Thyroid gland (tissue), 4 donors: ENCODE measurements around the gene LSM14A. TPM values are rescaled to one million over a fixed set of nuclear protein-coding genes. Genes with fewer than 3 reads are reported as not detected.

ENCODE experiments used
- DNase-seq, 2 donors: peaks; one replicate each; pipeline ENCODE4 v3.0.0-alpha.2; 2019
- H3K27ac ChIP-seq, 3 donors: fragments of 200-600 bp; sonication (generic); 1 replicate in 2 of 3; 2 replicates in 1 of 3; pipeline ENCODE4 v1.5.1; 2016 to 2019; ENCODE audit warnings: mild to moderate bottlenecking in 1 of 3, moderate library complexity in 1 of 3
- H3K27me3 ChIP-seq: fragments of 200-600 bp; sonication (generic); one replicate; pipeline ENCODE4 v1.5.1; 2019
- H3K36me3 ChIP-seq, 2 donors: fragments of 200-600 bp; sonication (generic); one replicate each; pipeline ENCODE4 v1.5.1; 2016 to 2019
- H3K4me1 ChIP-seq, 2 donors: fragments of 200-600 bp; sonication (generic); one replicate each; pipeline ENCODE4 v1.5.1; 2017 to 2019
- H3K4me3 ChIP-seq, 3 donors: fragments of 200-600 bp; sonication (generic); replicated peaks in 1 of 3; 1 replicate in 2 of 3; 2 replicates in 1 of 3; pipeline ENCODE4 v1.5.1; 2016; ENCODE audit warnings: mild to moderate bottlenecking in 1 of 3
- H3K9me3 ChIP-seq: fragments of 200-600 bp; sonication (generic); one replicate; pipeline ENCODE4 v1.5.1; 2017
- CTCF ChIP-seq, 6 experiments: fragments of 200-600 bp in 3 of 6; fragments of 450-650 bp in 3 of 6; sonication (generic) in 3 of 6; IDR thresholded peaks; one replicate each; pipeline ENCODE4 v1.5.1; 2016 to 2019; ENCODE audit warnings: antibody characterized with exemption in 6 of 6, mild to moderate bottlenecking in 2 of 6, inconsistent platforms in 1 of 6, moderate library complexity in 1 of 6
- POLR2A ChIP-seq, 2 donors: fragments of 450-650 bp; IDR thresholded peaks; one replicate each; pipeline ENCODE4 v1.6.1; 2017; ENCODE audit warnings: antibody characterized with exemption in 2 of 2, mild to moderate bottlenecking in 2 of 2, moderate library complexity in 1 of 2
- WGBS, 2 donors: methylation state at CpG; one replicate each; pipeline ENCODE4 v1.1.5; 2017; 5-methylcytosine and 5-hydroxymethylcytosine counted together
- intact Hi-C: fragments of 100-400 bp; cut with DNase I; formaldehyde crosslinking; loops from one replicate; pipeline ENCODE4 v1.15.1; 2023
- total RNA-seq, 4 donors: library from RNA; depleted of rRNA; stranded (reverse); fragments of >200 nt; gene quantifications; one replicate each; pipeline ENCODE4 v1.2.3, GENCODE V29; 2016

Gene LSM14A
- total RNA-seq, 4 donors from 2014 or later = 137 to 253 (median 168) TPM

- intact Hi-C loops = no loop called here
- no peak overlapping the region for H3K4me3 ChIP-seq
- H3K27me3 ChIP-seq = no peaks in the 10 kb centered on the region
- WGBS, 2 donors = 90 to 91% methylated on average over 4 of the region's 4 CpGs
- H3K27ac ChIP-seq = no peak overlapping the region
- no peak for TF ChIP-seq POLR2A (IDR thresholded peaks at IDR 0.05)
- H3K4me1 ChIP-seq = peaks cover 56 to 57% of the 10 kb centered on the region in 2 donors
- no peak for DNase-seq
- no peaks in the 10 kb centered on the region for H3K36me3 ChIP-seq
- no peaks in the 10 kb centered on the region for H3K9me3 ChIP-seq
Measured at GRCh38 chr19:34273121-34273520, 100.8 kb downstream of the LSM14A start.

DNA sequence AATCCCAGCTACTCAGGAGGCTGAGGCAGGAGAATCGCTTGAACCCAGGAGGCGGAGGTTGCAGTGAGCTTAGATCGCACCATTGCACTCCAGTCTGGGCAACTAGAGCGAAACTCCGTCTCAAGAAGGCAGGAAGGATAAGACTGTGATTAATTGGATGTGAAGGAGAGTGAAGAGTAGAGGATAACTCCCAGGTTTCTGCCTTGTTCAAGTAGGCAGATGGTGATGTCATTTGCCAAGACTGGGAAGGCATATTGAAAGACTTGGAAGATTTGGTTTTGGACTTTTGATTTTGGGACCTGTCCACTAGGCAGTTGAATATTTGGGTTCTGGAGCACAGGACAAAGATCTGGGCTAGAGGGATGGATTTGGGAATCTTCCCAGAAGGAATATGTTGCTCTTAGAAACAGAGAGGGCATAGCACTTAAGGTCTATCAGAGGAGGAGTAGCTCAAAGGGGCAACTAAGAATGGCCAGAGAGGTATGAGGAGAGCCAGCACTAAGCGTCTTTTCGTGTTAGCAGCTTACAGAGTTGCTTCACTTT lies 102.1 kb downstream of the LSM14A start:
- peaks cover 44 to 45% of the 10 kb centered on the region in 2 donors for H3K4me1 ChIP-seq
- WGBS, 2 donors = 82 to 89% methylated on average over 7 of the region's 7 CpGs
- no peaks in the 10 kb centered on the region for H3K27me3 ChIP-seq
- TF ChIP-seq CTCF (IDR thresholded peaks at IDR 0.05) (no peak), POLR2A (IDR thresholded peaks at IDR 0.05) (no peak)
- H3K9me3 ChIP-seq = no peaks in the 10 kb centered on the region
- no peak for DNase-seq
- H3K4me3 ChIP-seq = no peak overlapping the region
- no peaks in the 10 kb centered on the region for H3K36me3 ChIP-seq
- H3K27ac ChIP-seq = peak overlapping the region in 1 of 3 donors; percentile 20
- intact Hi-C loops = no loop called here

- no peak for TF ChIP-seq POLR2A (IDR thresholded peaks at IDR 0.05)
- no peak for TF ChIP-seq CTCF (IDR thresholded peaks at IDR 0.05)
- no peaks in the 10 kb centered on the region for H3K36me3 ChIP-seq
- no peaks in the 10 kb centered on the region for H3K27me3 ChIP-seq
- WGBS, 2 donors = 70 to 74% methylated on average over 4 of the region's 4 CpGs
- no peaks in the 10 kb centered on the region for H3K9me3 ChIP-seq
- H3K4me1 ChIP-seq = peaks cover 37 to 38% of the 10 kb centered on the region in 2 donors
- DNase-seq = no peak
- intact Hi-C loops = no loop called here
- peak overlapping the region in 1 of 3 donors; percentile 20 for H3K27ac ChIP-seq
- H3K4me3 ChIP-seq = no peak overlapping the region
Measured at GRCh38 chr19:34274827-34275625, 102.7 kb downstream of the LSM14A start.

DNA sequence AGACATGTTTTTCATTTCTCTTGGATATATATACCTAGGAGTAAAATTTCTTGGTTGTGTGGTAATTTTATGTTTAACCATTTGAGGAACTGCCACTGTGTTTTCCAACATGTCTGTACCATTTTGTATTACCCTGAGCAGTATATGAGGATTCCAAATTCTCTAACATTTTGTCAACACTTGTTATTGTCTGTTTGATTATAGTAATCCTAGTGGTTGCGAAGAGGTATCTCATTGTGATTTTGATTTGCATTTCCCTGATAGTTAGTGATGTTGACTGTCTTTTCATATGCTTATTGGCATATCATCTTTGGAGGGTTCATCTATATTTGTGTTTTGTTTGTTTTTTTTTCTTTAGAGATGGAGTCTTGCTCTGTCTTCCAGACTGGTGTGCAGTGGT lies 103.4 kb downstream of the LSM14A start:
- 94 to 100% methylated on average over 1 of the region's 1 CpG for WGBS, 2 donors
- TF ChIP-seq CTCF (IDR thresholded peaks at IDR 0.05) = no peak
- TF ChIP-seq POLR2A (IDR thresholded peaks at IDR 0.05) = no peak
- no peak for DNase-seq
- Histone ChIP-seq H3K27ac (no peak overlapping the region), H3K36me3 (no peaks in the 10 kb centered on the region), H3K4me1 (peaks cover 30 to 31% of the 10 kb centered on the region in 2 donors), H3K4me3 (no peak overlapping the region), H3K9me3 (no peaks in the 10 kb centered on the region), H3K27me3 (no peaks in the 10 kb centered on the region)
- intact Hi-C loops = no loop called here

DNA sequence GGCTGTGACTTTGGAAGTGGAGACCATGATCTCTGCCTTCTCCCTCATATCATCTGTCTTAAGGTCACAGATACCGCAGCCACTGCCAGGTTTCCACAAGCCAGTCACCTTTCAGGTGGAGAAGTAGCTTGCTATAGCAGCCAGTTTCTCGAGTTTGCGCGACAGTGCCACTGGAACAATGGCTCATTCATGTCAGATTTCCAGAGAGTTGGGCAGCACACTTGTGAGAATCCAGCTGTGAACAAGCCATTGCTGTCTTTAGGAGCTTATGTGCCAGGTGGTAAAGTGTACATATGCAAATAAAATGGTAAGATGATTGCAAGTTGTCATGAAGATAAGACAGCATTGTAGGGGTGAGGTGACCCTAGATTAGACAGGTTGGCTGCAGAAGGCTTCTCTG lies 104.3 kb downstream of the LSM14A start:
- intact Hi-C loops = no loop called here
- peak; percentile 35 to 40 for DNase-seq
- 15 to 44% methylated on average over 4 of the region's 4 CpGs for WGBS, 2 donors
- no peaks in the 10 kb centered on the region for H3K9me3 ChIP-seq
- H3K4me1 ChIP-seq = peaks cover 21 to 22% of the 10 kb centered on the region in 2 donors
- TF ChIP-seq CTCF (IDR thresholded peaks at IDR 0.05) (no peak), POLR2A (IDR thresholded peaks at IDR 0.05) (no peak)
- no peaks in the 10 kb centered on the region for H3K27me3 ChIP-seq
- H3K4me3 ChIP-seq = no peak overlapping the region
- no peaks in the 10 kb centered on the region for H3K36me3 ChIP-seq
- H3K27ac ChIP-seq = peak overlapping the region in 1 of 3 donors; percentile 7
